ENCODE measurements around the gene PTGIS.

- TF ChIP-seq EZH2 (IDR thresholded peaks at IDR 0.05; ENCODE audit: insufficient read depth, poor library complexity, severe bottlenecking) (no peak), EZH2phosphoT487 (IDR thresholded peaks at IDR 0.05; ENCODE audit: insufficient read depth, low read depth) (no peak)
Measured at GRCh38 chr20:49601153-49601924, 33.4 kb upstream of the PTGIS start.
